Stimulated activated CD4-positive, alpha-beta T cell treated with anti-CD3 and anti-CD28 coated beads, TNF-alpha, amount 100 ng/mL, for 4 hours (primary cell): ENCODE results near the gene TGFBR3.
A peak's percentile ranks its signal among the peaks of the same experiment; 100 is the strongest.

ENCODE experiments used
- DNase-seq, 3 experiments: peaks; one replicate each; pipeline ENCODE4 v3.0.0-alpha.2; 2020; ENCODE audit warnings: low read depth in 3 of 3

TGFBR3 gene

DNA sequence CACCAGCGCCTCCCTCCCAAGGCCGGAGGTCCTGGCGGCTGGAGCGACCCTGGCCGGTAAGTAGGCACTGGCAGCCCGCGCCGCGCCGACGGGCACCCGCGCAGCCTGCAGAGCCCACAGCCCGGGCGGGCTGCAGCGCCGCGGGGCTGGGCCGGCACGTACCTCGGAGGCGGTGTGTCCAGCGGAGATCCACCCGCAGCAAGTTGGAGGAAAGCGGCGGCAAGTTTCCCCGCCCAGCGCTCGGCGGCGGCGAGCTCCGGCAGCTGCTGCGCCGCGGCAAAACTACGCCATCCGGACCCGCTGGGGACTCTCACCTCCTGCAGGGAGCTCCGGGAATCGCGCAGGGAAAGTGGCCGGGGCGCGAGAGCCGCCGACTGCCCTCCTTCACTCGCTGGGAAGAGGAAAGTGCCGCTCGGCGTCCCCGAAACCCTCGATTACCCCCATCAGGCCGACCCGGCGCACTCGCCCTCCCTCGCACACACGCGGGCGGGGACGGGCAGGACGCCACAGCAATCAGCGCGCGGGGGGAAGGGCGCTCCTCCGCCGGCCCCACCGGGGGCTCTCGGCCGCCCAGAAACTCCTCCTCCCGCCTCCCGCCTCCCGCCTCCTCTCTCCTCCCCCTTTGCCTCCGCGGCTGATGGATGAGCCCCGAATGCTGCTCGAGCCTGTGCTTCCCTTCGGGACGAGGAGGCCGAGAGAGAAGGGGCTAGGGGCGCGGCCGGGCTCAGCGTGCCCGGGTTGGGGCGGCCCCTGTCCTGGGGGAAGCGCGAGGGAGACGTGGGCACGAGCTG, at the start of gene TGFBR3:
Gene TGFBR3 (minus strand): TSS at position 436 of the 791 bp plus-strand sequence. CDS start 24,620 bp downstream, outside the sequence.
- DNase-seq = peak; percentile 54 to 62 (median 57)

DNA sequence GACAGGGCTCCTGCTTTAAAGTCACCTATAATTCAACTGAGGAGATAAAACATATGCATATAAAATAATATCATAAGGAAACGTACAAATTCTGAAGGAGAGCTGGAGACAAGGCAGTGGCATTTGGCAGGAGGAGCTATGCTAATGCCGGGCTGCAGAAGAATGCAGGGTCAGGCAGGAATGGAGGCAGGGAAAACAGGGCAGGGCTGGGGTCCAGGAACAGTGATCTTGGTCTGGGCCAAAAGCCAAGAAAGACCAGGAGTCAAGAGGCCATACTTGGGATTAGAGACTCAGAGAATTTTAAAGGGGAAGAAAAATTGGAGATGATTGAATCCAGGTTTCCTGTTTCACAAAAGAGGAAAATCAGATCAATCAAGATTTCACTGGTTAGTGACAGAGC, 43.3 kb upstream of the TGFBR3 start:
- no peak for DNase-seq

DNA sequence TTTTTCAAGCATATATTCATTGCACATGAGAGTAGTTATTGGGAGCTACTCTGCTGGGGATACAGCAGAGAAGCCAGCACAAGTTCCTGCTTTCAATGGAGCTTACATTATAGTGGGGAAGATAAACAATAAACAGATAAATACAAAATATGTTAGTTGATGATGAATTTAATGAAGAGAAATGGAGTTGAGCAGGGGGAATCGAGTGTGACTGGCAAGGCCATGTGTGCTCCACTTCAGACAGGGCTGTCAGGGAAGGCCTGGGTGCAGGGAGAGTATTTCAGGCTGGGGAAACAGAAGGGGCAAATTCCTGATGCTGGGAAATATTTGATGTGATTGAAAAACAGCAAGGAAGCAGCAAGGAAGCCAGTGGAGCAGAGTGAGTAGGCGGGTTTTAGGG, 42.1 kb upstream of the TGFBR3 start:
- DNase-seq = no peak

DNA sequence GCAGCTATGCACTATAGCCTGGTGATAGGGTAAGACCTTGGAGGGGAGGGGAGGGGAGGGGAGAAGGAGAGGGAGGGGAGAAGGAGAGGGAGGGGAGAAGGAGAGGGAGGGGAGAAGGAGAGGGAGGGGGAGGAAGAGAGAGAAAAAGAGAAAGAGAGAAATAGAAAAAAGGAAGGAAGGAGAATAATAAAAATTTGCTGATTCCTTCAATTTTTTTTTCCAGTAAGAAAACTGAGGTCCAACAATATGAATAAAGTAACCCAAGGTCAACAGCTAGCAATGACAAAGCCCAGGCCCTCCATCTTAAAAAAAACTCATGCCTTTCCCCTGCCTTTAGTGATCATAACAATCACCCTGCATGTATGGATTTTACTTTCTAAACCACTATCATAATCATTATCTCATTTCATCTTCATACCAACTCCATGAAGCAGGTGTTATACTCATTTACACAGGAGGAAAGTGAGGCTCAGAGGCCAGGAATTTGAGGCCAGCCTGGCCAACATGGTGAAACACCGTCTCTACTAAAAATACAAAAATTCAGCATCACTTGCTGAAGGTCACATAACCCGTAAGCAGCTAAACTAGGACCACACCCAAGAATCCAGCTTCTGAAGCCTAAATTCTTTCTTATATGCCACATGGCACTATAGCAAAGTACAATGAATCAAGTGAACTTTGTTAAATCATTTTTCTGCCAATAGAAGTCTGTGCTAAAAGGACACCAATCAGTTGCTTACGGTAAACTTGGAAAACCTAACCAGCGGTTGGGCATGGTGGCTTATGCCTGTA, 39.9 kb upstream of the TGFBR3 start:
- DNase-seq = no peak

DNA sequence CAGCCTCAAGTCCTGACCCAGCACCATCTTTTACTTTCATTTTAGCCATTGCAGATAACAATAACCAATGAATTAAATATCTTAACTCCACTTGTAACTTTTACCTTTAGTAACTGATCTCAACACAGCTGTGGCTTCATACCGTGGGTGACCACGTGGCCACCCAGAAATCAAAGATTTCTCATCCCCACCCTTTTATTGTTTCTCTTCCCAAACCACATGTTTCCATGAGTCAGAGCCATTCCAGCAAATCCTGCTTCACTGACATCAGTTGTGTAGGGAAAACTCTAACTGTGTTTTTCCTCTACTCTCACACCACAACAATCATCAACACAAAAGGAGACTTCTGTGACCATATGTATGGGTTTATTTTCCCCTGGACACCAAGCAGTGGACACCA, 38.2 kb upstream of the TGFBR3 start:
- DNase-seq = no peak

DNA sequence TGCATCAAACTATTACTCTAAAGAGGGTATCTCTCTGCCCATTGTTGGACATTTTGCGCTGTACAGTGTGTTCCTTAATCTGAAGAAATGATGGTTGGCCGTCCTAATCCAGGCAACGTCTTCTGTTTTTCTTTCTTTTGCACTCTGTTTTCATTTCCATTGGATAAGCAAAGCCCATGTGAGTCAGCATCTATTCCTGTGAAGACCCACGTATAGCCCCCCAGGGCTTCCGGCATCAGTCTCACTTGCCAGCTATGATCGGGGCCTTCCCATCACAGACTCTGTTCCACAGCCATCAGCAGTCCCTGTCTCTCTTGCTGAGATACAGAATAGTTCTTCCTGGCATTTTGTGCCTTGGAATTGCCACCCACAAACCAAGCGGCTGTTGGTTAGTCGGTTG, 34.0 kb upstream of the TGFBR3 start:
- no peak for DNase-seq

DNA sequence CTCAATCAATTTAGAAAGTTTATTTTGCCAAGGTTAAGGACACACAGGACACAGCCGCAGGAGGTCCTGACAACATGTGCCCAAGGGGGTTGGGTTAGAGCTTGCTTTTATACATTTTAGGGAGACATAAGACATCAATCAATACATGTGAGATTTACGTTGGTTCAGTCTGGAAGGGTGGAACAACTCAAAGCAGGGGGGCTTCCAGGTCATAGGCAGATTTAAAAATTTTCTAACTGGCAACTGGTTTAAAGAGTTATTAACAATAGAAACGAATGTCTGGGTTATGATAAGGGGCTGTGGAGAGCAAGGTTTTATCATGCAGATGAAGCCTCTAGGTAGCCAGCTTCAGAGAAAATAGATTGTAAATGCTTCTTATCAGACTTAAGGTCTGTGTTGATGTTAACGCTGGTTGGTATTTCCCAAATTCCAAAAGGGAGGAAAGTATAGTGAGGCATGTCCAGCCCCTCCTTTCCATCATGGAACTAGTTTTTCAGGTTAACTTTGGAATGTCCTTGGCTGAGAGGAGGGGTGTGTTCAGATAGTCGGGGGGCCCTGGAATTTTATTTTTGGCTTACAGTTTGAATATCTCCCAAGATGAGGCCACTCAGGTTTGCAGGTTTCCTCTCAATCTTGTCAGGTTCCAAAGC, 31.0 kb upstream of the TGFBR3 start:
- no peak for DNase-seq

DNA sequence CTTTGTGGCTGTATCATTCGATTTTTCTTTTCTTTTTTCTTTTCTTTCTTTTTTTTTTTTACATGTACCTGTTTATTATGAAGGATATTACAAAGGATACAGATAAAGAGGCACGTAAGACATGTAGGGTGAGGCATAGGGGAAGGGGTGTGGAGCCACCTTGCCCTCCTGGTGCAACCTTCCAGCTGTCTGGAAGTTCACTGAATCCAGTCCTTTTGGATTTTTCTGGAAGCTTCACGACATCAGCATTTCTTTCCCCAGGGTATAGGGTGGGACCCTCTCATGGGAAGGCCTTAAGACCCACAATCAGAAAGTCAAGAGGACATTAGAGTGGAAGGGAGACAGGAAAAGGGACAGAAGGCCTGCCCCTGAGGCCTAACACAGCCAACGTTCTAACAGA, 30.1 kb upstream of the TGFBR3 start:
- DNase-seq = no peak

DNA sequence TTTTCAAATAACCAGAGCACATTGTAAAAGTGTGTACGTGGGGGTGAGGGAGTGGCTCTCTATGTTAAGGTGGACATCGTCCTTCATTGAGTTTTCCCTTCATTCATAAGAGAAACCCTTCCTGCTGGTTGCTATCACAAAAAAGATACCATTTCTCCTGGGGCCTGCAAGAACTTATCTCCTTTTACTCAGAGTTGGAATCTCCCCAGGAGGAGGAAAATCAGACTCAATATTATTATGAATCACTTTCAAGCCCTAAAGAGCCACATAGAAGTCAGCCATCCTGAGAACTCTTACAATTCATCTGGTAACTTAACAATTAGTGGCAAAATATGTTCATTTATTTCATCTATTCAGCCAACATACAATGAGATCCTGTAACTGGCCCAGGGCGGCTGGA, 27.1 kb upstream of the TGFBR3 start:
- no peak for DNase-seq

DNA sequence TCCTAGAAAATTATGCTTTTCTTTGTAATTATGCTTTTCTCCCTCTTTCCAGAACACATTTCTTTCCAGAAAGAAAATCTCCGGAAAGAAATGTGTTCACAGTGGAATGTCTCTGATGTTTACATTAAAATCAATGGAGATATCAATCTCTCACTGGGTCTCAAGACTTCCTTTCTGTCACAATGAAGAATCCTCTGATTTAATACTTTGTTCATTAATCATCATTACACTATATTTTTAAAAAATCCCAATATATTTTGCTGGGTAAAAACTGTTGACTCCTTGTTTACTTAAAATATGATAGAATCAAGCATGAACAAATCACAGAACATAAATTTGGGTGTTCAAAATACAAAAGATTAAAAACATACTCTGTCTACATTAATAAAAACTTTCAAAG, 26.3 kb upstream of the TGFBR3 start:
- no peak for DNase-seq

DNA sequence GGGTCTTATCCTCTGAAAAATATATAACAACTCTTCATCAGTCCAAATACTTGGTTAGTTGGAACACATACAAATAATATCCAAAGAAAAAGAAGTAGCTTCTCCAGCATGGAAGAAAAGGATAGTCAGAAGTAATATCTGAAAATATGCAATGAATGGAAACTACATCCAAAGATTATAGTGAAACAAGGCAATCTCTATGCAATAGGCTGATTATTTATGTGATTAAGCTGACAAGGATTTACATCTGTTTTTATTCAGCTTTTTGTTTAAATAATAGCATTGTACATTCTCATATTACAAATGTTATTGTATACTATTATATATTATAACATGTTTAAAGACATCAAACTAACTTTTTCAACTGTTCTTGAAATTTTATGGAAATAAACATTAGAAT, 15.3 kb upstream of the TGFBR3 start:
- no peak for DNase-seq

DNA sequence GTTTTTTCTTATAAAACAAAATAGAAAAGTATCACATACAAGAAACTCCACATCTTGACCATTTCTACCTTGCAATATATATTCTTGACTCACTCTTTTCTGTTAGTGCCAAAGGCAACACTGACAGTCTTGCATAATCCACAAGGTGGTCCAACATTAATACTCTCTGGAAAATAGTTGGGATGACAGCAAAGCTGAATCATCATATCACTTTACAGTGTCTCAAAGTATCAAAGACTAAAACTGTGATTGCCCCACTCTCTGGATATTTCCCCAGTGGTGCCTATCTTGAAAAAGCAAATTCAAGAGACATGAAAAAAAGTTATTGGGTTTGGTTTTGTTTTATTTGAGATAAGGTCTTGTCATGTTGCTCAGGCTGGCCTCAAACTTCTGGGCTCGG, 14.6 kb upstream of the TGFBR3 start:
- DNase-seq = no peak

DNA sequence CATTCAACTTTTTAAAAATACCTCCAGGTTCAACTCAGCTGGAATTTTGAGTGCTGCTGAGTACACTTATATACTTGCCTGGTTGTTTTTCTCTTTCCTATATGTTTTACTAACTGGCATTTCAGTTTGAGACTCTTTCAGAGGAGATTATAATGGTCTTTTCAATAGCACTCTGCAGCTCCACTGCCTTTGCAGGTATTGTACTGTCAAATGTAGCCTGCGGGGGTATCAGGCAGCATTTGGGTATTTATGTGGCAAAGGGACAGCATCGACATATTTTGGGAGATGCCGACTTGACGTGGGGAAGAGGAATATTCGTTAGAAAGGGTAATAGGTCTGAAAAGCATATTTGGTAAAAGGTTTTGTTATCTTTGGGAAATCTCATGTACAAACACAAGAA, 11.1 kb upstream of the TGFBR3 start:
- no peak for DNase-seq

DNA sequence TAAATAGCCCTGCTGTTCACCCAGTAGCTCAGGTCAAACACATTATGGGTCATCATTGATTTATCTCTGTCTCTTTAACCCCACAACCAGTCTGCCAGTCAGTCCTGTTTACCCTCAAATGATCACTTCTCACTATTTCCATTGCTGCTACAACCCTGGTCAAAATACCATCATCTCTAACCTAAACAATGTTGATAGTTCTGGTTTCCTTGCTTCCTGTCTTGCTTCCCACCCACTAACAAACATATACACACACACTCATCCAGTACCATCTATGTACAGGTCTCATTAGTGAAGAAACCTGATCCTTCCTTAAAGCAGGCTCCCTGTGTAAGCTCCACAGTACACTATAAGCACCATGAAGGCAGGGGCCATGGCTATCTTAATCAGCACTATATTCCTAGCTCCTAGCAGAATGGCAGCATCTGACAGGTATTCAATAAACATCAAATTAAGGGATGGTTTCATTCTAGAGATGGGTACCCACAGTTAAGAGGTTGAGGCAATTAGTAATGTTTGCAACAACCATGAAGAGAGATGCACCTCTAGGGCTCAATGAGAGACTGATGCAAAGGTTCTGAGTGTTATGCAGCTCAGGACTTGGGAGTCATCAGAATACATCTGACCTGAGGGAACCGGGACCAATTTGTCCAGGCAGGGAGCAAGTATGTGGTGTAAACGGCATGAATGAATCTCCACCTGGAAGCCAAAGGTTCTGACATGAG, 10.0 kb upstream of the TGFBR3 start:
- DNase-seq = no peak

DNA sequence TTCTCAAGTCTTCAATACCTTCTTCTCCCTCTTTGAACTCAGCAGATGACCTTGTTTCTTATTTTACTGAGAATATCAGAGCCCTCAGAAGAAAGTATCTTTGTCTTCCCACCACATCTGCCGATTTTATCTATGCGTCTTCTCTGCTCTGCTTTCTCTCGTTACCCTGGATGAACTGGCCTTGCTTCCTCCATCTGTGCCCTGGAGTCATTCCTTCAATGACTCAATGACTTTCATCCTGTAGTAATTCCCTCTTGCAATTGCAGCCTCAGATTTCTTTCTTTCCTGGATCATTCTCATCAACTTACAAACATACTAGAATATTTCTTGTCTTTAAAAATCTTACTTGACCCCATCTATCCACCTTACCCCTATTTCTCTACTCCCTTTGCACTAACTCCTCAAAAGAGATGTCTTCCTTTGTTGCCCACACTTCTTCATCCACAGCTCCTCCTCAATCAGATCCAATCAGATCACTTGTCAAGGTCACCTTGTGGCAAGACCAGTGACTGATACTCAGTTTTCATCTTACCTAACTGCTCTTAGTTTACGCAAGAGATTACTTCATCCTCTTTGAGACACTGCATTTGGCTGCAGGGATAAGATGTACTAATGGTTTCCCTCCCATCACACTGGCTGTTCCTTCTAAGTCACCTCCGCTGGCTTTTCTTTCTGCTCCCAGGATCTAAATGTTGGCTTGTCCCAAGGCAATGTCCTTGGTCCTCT, 8.2 kb upstream of the TGFBR3 start:
- DNase-seq = no peak

DNA sequence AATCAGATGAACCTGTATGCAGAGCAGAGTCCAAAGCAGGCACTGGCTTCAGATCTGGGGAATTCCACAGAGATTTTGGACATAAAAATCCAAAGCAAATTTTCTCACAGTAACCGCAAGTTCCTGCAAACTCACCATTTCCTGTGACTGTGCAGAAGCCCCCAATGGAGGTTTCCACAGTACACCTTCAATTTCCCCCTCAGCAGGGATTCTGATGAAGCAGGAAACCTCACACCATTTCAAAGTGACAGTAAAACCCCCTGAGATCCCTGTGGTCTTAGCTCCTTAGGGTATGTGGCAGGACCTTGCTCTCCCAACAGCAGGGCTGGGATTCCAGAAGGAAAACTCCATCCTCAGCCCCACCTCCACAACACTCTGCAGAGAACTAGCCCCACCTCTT, 6.0 kb upstream of the TGFBR3 start:
- no peak for DNase-seq

DNA sequence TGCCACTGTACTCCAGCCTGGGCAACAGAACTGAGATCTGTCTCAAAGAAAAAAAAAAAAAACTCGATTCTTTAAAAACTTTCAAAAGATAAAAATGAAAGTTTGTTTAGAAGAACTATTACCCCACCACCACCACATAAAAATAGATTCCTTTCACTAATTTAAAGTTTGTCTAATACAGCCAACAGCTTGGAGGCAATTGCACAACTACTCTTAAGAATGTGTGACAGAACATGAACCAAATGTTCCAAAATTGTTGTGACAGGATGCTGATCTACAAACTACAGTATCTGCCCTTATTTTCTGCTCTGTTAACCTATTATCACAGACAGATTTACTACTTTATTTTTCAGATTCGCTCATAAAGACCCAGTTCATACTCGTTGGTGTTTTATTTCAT, 5.5 kb upstream of the TGFBR3 start:
- DNase-seq = no peak

DNA sequence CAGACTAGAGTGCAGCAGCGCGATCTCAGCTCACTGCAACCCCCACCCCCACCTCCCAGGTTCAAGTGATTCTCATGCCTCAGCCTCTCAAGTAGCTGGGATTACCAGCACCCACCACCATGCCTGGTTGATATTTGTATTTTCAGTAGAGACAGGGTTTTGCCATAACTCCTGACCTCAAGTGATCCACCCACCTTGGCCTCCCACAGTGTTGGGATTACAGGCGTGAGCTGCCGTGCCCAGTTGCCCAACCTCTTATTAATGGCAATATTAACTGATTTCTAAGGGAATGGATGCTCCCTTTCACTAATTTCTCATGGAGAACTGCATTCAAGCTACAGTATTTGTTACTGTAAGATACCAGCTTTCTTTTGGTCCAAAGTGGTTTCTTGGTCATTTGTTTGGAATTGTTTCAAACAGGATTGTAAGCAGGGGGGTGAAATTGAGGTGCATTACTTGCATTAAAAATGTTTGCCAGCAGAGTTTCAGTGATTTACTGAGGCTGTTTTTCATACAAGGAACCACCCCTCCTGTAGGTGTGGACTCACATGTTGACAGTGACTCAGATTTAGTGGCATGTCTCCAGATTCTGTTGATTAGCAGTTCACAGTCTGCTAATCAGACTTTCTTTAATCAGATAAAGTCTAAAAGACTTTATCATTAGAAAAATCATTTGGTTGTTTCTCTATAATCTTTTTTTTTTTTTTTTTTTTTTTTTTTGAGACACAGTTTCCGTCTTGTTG, 3.9 kb upstream of the TGFBR3 start:
- DNase-seq = no peak

DNA sequence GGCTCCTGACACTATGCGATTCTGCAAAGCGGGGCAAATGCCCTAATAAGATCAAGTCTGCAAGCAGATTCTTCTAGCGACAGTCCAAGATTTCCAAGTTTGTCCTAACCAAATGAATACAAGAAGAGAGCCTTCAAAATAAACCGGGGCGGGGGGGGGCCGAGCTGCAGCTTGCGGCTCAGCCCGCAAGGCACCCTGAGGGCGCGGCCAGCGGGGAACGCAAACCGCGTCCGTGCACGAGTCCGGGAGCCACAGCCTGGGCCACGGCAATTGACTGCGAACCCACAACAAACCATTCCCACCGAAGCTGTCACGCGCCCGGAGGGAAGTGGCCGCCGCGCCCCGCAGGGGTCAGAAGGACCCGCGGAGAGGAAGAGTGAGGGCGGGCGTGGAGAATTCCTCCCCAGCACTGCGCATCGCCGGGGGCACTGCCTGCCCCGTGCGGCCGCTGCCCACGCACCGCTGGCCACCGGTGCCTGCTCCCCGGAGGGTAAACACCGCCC, 687 bp downstream of the TGFBR3 start:
- DNase-seq = peak in 1 of 3 experiments; percentile 14

DNA sequence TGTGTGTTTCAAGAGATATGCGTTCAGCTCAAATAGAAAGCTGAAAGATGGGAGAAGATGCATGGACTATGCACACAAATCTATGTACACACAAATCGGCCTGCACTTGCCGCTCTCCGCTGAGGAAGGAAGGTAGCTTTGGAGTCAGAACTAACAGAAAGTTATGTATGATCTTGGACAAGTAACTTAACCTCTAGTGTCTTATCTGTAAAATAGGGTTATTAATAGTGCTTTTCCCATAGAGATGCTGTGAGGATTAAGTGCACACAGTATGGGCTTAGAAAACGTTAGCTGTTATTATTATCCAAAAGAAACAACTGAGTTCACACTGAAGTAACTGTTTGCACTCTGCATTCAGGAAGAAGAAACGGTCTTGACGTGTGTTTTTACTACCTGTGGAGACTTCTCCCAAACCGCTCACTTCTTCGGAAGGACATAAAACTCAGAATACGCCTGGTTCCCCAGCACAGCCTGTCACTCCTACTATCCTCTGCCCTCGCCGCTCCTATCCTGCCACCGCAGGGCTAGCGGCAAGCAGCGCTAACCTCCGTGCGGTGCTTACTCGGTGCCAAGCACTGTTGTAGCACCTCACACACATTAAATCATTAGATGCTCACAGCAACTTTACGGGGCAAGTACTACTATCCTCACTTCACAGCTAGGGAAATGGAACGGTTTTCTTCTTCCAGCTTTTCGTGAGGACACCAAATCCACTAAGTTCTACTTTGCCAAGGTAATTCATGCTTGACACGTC, 1.3 kb downstream of the TGFBR3 start:
- DNase-seq = peak in 1 of 3 experiments; percentile 31
